Adipose tissue (tissue), 3 donors: ENCODE results near the gene IFIT3. TPM values are rescaled to one million over a fixed set of nuclear protein-coding genes. Genes with fewer than 3 reads are reported as not detected.
"Not testable (repeated sequence)": the region's sequence is repeated elsewhere in the genome, so short reads cannot be mapped to it uniquely, and the experiment has no call there.

Experiments
- H3K27ac ChIP-seq: one replicate; pipeline ENCODE4 v1.5.1; 2013; ENCODE audit warnings: low read depth, low read length
- WGBS, 3 donors: extraction: QIAGEN DNeasy Blood & Tissue Kit; methylation state at CpG; one replicate each; pipeline ENCODE4 v1.1.7; 2013; 5-methylcytosine and 5-hydroxymethylcytosine counted together
- polyA plus RNA-seq, 3 donors: library from polyadenylated mRNA; stranded (reverse); fragments of 200-250 nt; gene quantifications; one replicate each; pipeline ENCODE4 v1.2.3, GENCODE V29; 2013
- donor health status: healthy with polysubstance abuse.
- donor health status: Bipolar disorder and iron deficiency.
- donor health status: healthy.

IFIT3 gene, protein sequence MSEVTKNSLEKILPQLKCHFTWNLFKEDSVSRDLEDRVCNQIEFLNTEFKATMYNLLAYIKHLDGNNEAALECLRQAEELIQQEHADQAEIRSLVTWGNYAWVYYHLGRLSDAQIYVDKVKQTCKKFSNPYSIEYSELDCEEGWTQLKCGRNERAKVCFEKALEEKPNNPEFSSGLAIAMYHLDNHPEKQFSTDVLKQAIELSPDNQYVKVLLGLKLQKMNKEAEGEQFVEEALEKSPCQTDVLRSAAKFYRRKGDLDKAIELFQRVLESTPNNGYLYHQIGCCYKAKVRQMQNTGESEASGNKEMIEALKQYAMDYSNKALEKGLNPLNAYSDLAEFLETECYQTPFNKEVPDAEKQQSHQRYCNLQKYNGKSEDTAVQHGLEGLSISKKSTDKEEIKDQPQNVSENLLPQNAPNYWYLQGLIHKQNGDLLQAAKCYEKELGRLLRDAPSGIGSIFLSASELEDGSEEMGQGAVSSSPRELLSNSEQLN
- polyA plus RNA-seq: 10 to 100 TPM in 1 of 3 donors, 1 to 10 TPM in 2; 5.2 to 18.0 (median 9.5) TPM

DNA sequence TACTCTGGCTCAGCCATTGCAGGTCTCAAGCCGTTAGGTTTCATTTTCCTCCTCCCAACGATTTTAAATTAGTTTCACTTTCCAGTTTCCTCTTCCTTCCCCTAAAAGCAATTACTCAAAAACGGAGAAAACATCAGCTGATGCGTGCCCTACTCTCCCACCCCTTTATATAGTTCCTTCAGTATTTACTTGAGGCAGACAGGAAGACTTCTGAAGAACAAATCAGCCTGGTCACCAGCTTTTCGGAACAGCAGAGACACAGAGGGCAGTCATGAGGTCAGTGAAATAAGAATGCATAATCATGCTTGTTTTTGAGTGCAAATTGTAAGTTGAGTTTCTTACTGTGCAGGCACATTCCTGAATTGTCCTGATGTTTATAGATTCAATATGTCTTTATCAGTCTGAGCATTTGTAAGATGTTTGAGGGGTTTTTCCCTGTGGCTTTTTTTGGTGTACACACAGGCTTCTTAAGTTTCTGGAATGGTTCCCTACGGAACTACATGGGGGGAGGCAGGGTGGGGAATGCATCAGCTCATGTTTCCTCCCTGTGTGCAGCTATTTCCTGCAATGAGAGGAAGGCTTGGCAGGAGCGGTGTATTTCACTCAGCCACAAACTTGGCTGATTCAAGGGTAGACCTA, at the start of gene IFIT3:
IFIT3 (plus strand) TSS at position 195 of the 639 bp plus-strand sequence; CDS start at position 272, 77 bp downstream.
- peak within 1 kb of the TSS; percentile 72 for H3K27ac ChIP-seq
- 0 to 3% (median 1%) methylated on average over 7 of the region's 7 CpGs for WGBS, 3 donors

DNA sequence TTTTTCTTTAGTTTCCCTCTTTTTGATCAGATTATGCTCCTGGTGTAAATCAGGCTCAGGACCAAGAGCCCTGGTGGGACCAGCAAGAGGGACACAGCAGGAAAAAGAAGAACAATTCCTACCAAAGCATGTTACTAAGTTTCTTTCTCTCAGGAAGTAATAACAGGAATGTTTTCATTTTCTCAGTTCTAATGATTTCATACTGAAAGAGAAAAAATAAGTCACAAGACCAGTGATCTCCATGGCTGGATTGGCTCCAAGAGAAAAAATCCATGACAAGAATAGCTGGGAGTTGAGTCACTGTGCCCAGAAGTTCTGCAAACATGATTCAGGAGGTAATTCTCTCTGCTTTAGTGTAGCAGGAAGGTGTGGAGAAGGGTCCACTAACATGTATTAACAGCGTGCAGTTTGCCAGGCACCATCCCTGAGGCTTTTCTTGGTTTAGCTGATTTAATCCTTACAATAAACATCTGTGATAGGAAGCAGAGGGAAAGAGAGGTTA, 49.7 kb upstream of the IFIT3 start:
- no peak overlapping the region for H3K27ac ChIP-seq
- WGBS, 3 donors: 21 to 43% (median 38%) methylated on average over 1 of the region's 1 CpG

DNA sequence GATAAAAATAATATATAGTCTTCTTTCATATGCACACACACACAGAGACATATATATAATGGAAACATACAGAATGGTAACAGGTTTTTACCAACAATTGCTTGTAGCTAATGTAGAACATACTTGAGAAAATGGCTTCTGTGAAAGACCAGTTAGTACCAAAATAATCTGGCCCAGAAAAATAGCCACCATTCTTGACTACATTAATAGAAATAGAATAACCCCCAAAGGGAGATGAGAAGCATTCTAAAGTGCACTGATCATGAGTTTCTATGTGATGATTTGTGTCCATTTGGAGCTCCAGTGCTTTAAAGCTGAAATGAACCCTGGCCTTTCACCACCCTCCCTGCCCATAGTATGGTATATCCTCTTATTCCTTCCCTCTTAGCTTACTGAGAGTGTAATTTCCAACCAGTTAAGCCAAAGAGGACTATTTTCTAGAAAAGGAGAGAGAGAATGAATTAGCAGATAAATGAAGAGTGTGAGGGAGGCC, 48.9 kb upstream of the IFIT3 start:
- no peak overlapping the region for H3K27ac ChIP-seq

DNA sequence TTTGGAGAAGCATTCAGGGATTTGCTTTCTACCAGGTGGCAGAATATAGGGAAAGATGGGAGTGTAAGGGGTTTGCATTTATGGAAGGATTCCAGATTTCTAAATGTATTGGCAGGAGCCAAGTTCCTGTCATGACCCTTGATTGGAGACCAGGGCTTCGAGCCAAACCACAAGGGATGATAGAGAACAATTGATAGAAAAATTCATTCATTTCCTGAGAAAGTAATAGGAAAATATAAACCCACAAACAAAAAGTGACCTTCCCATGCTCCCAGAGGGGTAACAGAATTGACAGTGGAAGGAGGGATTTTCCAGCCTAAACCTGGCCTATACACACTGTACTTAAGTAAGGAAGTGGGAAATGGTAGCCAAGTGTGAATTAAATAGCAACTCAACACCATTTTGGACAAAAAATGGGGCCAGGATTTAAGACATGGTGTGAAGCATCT, 48.4 kb upstream of the IFIT3 start:
- 18 to 30% (median 28%) methylated on average over 1 of the region's 1 CpG for WGBS, 3 donors
- no peak overlapping the region for H3K27ac ChIP-seq

DNA sequence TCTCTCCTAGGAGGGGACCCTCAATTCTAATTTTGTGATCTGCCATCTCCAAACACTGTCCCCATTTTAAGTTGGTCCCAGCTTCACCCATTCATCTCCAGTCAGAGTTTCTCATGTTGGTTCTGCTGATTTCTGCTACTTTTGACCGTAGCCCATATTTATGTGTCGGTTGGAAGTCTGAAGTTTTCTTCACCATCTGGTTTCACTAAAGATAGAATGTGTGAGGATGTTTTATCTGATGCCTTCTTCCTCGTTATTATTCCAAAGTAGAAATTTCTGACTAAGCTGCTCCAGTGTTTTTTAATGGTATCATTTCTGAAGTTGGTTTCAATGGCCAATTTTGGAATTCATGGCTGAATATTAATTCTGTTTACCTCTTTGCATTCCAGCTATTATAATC, 47.3 kb upstream of the IFIT3 start:
- no peak overlapping the region for H3K27ac ChIP-seq
- 79 to 91% (median 81%) methylated on average over 3 of the region's 3 CpGs for WGBS, 3 donors

DNA sequence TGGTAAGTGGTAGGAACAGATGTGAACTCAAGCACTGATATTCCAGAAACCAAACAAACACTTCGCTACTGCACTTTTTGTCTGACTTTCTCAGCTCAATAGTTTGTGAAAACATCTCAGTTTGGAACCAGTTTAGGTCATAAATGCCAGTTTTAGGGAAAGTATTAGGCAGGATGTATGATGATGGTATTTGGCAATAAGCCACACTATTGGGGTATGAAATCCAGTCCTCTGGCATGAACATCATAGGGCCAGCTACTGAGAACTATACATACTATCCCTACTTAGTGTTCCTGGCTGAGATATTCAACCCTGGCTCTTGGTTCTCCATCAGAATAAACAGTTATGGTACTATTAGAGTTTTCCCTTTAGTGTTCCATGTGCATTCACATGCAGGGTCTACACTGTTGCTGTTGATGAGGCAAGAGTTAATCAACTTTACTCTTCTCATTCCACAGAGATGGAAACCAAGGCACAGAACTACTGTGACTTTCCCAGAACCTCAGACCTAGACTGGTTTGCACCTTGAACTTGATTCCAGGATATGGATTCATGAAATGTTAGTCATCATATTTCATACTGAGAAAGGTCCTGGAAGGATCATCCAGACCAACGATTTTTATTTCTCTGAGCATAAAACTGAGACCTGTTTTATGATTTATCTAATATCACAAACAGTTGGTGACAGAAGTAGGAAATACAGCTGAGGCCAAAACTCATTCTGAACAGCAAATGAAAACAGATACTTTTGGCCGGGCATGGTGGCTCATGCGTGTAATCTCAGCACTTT, 46.0 kb upstream of the IFIT3 start:
- no peak overlapping the region for H3K27ac ChIP-seq
- WGBS, 3 donors: 81 to 86% (median 83%) methylated on average over 4 of the region's 4 CpGs

DNA sequence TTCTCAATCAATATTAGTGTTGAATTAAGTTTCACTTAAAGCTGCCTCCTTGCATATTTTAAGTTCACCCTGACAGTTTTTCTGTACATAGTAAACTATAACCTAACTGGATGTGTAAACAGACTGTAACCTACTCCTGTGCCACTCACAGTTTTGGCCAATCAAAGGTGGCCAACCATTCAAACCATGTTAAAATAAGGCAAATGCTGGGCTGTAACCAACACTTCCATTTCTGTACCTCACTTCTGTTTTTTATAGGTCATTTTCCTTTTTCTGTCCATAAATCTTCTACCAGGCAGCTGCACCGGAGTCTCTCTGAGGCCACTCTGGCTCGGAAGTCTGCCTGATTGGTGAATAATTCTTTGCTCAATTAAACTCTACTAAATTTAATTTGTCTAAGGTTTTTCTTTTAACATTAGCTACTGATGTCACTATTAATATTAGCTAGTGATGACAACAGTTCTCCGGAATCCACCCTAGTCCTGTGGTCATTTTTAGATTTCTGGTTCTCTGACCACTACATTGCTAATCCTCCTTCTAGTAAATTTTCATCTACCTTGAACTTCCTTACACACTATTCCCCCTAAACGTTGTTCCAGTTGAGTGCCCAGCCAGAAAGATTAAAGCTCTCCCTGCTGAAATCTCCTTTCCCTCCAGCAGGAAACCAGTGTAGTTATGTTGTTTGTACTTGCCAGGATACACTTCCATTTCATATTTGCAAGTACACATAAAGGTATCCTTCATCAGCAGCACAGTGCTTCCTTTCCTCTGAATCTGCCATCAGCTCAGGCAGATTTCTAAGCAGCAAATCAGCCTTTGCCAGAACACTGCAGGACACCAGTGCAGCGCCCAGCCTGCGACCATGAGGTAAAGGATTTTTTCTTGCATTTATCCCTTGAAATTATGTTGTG, 44.5 kb upstream of the IFIT3 start:
- H3K27ac ChIP-seq: no peak overlapping the region
- WGBS, 3 donors: 22 to 48% (median 31%) methylated on average over 6 of the region's 6 CpGs

DNA sequence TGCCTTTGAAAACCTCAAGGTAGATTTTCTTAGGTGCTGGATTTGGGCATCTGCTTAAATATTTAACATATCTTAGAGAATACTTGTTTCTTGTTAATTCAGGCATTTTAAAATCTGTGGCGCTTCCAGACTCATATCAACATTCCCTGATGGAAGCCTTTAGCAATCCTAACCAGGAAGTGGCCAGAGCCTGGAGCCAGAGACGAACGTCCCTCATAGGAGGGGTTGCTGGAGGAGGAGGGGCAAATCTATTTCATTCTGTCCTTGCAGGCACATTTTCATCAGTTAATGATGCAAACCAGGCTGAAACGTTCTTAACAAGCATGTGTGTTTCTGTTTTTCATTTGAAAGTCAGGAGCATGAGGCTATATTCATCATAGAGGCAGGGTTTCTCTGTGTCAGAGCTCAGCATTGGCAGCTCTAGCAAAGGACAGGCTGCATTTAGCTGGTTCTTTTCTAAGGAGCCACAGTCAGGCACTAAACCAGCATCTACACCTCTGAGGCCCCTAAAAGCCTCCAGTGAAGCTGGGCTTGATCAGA, 43.8 kb upstream of the IFIT3 start:
- 15 to 25% (median 23%) methylated on average over 4 of the region's 4 CpGs for WGBS, 3 donors
- H3K27ac ChIP-seq: no peak overlapping the region

DNA sequence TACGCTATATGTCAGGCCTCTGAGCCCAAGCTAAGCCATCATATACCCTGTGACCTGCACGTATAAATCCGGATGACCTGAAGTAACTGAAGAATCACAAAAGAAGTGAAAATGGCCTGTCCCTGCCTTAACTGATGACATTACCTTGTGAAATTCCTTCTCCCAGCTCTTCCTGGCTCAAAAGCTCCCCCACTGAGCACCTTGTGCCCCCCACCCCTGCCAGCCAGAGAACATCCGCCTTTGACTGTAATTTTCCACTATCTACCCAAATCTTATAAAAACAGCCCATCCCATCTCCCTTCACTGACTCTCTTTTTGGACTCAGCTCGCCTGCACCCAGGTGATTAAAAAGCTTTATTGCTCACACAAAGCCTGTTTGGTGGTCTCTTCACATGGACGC, 43.1 kb upstream of the IFIT3 start:
- 92 to 93% (median 93%) methylated on average over 6 of the region's 6 CpGs for WGBS, 3 donors
- H3K27ac ChIP-seq: not testable (repeated sequence)

DNA sequence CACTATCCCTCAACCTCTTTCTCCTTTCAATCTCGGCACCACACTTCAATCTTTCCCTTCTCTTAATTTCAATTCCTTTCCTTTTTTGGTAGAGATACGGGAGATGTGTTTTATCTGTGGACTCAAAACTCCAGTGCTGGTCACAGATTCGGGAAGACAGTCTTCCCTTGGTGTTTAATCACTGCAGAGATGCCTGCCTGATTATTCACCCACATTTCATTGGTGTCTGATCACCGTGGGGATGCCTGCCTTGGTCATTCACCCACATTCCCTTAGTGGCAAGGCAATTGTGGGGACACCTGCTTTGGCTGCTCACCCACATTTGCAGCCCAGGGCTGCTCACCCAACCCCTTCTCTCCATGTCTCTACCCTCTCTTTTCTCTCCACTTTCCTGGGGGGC, 42.5 kb upstream of the IFIT3 start:
- WGBS, 3 donors: 85 to 87% (median 86%) methylated on average over 4 of the region's 4 CpGs
- not testable (repeated sequence) for H3K27ac ChIP-seq

DNA sequence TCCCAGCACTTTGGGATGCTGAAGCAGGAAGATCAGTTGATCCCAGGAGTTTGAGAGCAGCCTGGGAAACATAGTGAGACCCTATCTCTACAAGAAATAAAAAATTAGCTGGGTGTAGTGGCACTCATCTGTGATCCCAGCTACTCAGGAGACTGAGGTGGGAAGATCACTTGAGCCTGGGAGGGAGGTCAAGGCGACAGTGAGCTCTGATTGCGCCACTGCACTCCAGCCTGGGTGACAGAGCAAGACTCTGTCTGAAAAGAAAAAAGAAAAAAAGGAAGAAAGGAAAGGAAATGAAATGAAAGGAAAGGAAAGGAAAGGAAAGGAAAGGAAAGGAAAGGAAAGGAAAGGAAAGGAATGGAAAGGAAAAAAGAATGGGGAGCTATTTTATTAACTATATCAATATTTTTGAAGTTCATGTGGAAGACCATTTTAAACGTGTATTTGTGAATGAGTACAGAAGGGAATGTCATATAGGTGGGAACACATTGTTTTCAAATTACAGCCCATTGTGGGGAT, 33.0 kb upstream of the IFIT3 start:
- 74 to 82% (median 77%) methylated on average over 3 of the region's 3 CpGs for WGBS, 3 donors
- H3K27ac ChIP-seq: no peak overlapping the region

DNA sequence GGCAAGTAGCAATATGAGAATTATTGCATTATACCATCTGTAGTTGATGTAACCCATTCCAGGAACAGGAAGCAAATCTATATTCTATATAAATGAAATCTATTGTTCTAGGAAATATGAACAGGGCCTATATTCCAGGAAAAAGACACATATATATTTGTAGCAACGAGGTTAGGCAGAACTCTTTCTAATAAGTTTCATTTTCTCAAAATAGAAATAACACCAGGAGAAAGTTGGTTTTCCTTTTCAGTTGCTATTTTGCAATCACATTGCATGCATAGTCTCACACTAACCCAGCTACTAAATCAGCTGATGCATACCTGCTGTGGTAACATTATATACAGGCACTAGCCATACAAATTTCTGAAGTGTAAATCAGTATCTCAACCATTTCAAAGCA, 32.2 kb upstream of the IFIT3 start:
- H3K27ac ChIP-seq: no peak overlapping the region
- 9 to 61% (median 39%) methylated on average over 1 of the region's 1 CpG for WGBS, 3 donors

DNA sequence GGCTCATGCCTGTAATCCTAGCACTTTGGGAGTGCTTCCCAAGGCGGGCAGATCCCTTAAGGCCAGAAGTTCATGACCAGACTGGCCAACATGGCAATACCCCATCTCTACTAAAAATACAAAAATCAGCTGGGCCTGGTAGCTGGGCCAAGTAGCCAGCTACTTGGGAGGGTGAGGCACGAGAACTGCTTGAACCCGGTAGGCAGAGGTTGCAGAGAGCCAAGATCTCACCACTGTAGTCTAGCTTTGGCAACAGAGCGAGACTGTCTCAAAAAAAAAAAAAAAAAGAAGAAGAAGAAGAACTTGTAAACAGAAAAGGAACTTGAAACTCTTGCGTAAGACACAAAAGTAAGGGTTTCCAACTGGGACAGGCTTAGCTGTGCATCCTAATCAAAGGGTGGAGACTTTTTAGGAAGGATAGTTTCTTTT, 31.6 kb upstream of the IFIT3 start:
- WGBS, 3 donors: 22 to 77% (median 34%) methylated on average over 5 of the region's 5 CpGs
- H3K27ac ChIP-seq: no peak overlapping the region

DNA sequence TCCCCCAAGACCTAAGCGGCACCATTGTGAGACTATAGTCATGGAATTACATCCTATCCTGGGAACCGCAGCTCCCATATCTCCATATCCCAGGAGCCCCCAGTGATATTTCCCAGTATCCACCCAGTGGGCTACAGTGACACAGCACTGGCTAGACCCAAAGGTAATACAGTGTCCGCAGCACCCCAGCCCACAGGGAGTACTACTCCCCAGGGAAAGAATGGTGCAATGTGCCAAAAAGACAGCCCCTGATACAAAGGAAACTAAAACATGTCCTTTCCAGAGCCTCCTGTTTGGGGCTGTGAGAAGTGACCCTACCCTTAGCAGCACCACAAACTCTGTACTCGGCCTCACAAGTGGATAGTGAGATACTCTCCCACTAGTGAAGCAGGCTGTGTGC, 30.4 kb upstream of the IFIT3 start:
- H3K27ac ChIP-seq: no peak overlapping the region
- 97 to 99% (median 98%) methylated on average over 4 of the region's 4 CpGs for WGBS, 3 donors

DNA sequence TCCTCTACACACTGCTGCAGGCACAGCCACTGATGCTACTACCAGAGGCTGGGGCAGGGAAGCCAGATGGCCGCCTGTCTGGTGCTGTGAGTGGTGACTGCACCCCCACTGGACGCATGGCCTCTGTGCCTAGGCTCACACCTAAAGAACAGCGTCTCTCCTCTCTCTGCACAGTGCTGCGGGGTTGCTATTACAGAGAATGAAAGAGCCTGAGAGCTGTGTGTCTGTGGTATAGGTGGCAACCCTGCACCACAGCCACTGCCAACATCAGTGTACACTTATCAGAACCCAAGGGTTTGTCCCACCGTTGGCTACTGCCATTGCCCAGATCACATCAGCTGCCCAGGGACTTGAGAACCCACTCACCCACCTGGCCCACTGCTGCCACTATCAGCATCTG, 30.0 kb upstream of the IFIT3 start:
- 94 to 97% (median 96%) methylated on average over 5 of the region's 5 CpGs for WGBS, 3 donors

DNA sequence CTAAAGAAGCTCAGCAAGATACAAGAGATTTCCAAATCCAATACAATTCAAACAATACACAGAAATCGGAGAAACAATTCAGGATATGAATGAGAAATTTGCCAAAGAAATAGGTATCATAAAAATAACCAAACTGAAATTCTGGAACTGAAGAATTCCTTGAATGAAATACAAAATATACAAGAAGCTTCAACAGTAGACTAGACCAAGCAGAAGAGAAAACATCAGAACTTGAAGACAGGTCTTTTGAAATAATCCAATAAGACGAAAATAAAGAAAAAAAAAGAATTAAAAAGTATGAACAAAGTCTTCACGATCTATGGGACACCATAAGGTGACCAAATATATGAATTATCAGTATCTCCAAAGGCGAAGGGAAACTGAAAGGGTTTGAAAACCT, 28.8 kb upstream of the IFIT3 start:
- no peak overlapping the region for H3K27ac ChIP-seq
- WGBS, 3 donors: 72 to 98% (median 81%) methylated on average over 4 of the region's 4 CpGs

More for the DNA sequence above, 30.0 kb upstream of the IFIT3 start:
- no peak overlapping the region for H3K27ac ChIP-seq

DNA sequence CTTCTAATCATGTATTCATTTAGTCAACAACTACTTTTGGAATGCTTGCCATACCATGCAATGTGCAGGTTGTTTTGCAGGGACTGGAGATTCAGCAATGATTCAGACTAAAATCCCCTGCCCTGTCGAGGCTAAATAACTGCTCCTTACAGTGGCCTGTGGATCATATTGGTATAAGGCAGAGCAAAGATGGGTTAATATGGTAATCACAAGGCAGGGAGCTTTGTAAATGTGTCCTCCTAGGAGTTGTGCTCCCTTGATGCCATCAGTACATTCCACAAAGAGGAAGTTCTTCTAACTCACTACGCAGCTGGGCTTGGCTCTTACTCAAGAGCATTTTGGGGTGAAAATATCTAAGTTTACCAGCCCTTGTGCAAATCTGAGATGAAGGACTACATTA, 26.6 kb upstream of the IFIT3 start:
- no peak overlapping the region for H3K27ac ChIP-seq
- 0 to 15% (median 2%) methylated on average over 2 of the region's 2 CpGs for WGBS, 3 donors
